CD4-positive, alpha-beta T cell treated with Interleukin-17A for 4 hours (primary cell): ENCODE results near the gene GRIK4.

Experiments used
- DNase-seq: peaks from one replicate; pipeline ENCODE4 v3.0.0-alpha.2; 2020; ENCODE audit warnings: mixed read lengths

Gene GRIK4

DNA sequence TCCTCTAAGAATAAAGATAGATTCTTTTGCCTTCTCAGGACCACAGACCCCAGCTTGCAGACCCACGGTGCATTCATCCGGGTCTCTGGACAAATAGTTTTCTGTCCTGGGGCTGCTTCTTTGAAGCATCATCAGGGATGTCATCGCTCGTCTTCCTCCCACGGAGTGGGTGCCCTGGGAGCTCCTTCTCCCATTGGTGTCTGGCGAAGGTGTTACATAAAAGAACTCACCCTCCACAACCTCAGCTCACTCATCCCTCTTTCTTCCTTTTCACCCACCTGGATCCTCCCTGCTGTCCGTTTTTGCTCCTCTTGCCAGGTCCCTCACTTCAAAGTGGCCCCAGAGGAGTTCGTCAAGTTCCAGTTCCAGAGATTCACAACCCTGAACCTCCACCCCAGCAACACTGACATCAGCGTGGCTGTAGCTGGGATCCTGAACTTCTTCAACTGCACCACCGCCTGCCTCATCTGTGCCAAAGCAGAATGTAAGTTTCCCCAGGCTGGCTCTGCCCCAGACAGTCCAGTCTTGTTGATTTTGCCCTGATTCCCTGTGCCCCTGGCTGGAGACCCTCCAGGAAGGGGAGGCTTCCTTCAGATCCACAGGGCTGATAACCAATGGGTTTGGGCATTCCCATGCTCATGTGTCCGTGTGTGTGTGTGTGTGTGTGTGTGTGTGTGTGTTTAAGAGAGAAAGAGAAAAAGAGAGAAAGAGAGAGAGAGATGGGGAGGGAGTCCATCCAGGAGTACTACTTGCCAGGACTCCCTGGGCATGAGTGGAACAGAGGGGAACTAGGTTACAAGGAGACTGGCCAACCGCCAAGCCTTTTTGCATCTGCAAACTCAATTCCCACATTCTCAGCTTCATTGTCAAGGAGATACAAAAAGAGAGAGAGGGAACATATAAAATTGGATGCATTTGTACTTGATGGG lies 308.2 kb downstream of the GRIK4 start:
- no peak for DNase-seq

DNA sequence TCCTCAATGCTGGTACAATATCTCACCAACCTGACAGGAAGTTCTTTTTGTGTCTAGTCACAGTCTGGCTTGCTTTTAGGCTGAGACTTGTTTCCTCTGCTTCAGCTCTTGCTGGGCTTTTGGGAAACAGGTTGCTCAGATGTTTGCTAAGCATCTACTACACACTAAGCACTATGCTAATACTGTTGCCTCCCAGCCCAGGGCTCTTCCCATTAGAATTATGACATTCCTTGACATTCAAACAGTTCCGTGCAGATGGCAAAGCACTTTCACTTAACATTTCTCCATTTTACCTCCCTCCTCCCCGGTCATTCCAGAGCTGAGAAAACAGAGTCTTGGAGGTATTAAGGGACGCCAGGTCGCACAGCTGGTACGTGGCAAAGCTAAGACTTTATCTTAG lies 311.6 kb downstream of the GRIK4 start:
- no peak for DNase-seq

DNA sequence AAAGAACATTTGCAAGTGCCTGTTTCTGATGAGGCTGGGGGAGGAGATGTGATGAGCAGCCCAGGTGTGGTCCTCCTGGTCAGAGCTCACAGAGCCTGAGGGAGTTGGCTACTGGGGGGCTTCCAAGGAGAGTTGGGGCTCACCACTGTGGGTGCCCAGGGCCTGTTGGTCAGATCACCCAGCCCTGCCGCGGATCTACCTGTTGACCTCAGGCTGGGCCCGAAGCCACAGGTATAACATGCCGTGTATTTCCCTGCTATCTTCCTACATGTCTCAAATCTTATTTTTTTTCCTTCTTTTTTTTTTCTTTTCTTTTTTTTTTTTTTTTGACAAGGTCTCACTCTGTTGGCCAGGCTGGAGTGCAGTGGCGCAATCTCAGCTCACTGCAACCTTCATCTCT lies 312.7 kb downstream of the GRIK4 start:
- DNase-seq, result no peak

DNA sequence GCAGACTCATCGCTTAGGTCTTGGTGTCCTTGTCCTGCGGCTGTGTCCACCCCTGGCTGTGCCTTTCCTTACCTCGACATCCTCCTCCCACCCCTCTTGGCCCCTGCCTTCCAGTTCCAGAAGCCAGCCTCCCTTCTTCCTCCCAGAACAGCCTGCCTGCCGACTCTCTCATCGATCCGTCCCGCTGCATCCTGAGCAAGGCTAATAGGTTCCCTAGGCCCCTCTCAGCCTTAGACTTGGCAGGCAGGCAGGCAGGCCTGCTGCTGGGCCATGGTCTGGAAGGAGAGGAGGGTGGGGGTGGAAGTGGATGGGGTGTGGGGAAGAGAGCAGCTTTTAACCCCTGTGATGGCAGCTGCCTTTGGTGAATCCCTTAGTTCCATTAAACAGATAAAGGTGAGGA lies 315.6 kb downstream of the GRIK4 start:
- no peak for DNase-seq

DNA sequence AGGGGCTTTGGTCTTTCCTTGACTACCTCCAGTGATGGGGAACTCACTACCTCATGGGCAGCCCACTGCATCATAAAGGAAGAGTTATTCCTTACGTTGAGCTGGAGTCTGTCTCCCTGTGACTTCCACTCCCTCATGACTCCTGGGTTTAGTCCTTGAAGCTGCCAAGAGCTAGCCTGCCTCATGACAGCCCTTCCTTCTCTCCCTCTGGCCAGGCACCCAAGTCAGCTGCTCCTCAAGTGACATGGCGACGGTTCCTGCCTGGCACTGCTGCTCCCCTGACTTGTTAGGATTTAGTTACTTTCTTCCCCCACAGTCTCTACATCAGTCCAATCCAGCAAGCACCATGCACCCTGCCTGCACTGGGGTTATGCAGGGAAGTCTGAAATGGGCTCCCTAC lies 316.3 kb downstream of the GRIK4 start:
- no peak for DNase-seq

DNA sequence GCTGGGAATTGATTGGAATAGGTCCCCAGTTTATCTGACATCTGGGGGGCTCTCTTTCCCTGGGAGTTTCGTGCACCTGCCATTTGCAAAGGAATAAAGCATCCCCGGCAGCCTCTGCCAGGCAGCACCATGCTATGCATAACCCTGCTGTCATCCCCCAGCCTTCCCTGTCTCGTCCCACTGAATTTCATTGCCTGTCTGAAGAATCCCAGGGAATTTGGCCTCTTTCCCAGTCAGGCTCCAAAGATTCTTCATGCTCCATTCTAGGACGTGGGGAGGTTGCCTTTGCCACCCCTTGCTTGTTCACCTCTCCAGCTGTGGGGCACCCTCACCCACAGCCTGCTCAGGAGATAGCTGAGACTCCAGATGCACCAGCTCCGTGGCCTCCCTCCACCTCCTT lies 317.3 kb downstream of the GRIK4 start:
- DNase-seq, result no peak

DNA sequence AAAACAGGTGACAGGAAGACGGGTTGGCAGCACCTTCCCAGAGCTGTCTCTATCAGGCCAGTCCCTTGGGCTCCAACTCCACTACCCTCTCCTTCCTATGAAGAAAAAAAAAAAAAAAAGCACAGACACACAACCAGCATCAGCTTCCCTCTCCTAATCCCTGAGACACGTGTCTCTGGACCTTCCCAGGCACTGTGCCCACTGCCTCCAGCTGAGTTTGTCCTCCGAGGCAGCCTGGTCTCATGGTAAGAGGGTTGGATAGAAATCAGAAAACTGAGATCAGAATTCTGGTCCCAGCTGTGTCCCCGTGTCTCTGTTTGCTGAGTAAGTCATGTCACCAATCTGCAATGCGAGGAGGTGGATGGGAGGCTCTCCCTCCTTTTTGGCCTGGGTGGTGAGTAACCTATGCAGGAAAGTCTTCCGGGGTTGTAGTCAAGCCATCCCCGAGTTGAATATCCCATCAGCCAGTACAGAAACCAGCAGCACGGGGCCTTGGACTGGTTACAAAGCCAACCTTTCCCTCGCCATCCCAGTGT lies 318.6 kb downstream of the GRIK4 start:
- no peak for DNase-seq

DNA sequence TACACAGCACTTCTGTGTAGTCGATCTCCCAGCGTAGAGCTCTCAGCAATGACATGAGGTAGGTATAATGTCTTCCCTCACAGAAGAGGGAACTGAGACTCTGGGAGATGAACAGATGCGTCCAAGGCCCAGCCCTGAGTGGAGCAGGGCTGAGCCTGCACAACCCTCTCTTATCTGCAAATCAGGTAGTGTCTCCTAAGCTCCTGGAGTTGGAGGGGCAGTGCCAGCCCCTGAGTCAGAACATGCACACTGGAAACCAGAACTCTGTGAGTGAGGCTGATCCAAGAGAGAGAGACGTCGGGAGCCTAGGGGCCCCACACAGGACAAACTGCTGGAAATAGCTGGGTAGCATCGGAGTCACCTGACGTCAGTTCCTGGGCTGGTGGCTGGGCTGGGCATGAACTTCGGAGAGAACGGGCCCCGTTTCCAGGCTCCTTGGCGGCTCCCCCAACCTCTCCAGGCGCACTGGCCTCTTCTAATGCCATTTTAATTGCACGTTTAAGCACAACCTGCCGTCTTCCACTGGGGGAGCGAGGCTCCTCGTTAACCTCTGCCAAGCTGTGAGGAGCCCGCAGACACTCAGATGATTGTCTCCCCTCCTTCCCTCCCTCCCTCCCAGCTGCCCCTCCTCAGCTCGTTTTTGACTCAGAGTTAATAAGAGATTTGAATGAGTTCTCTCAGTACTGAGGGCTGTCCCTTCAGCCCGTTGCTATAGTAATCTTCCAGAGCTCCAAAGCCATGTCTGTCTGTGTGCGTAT lies 321.1 kb downstream of the GRIK4 start:
- no peak for DNase-seq

DNA sequence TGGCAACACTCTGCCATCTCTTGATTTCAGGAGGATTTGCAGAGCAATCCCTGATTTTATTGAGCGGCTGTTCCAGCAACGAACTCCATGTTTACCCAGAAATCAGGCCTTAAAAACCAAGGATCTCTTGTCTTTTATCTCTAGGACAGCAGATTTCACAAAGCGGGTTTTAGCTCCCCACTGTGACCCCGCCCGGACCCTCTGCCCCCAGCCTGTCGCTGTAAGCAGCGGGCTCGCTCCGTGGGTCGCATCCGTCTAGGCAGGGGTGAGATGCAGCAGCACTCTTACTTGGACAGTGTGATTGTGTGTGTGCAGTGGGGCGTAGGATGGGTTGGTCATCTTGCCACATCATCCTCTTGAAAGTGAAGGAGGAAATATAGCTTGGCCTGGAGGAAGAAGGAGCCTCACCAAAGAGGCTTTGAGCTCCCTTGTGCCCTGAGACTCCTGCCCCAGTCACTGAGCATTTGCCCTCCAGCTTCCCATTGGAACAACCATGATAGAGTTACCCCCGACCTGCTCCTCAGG lies 323.2 kb downstream of the GRIK4 start:
- DNase-seq, result no peak

DNA sequence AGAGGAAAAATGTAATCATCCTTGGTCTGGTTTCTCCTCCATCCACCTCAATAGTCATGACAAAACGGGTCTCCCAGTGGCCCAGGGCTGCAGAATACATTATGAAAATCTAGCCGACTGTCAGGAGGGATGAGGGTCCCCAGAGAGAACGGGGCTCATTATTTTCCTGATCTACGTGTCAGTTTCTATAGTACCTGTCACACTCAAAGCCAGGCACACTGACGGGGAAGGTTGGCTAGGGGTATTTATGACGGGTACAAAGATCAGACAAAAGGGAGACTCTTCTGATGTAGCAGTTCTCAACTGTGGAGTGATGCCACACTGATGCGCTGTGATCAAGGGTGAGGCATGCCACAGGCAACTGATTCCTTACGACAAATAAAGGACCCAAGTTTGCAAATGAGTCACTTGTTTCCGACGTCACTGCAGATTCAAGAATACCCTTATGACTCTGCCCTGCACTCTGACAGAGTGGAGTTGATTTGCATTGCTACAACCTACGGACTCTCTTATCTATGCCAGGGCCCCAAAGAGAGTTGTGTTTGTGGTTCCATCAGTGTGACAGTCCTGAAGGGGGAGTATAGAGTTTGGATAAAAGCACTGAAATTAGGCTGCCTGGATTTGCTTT lies 324.2 kb downstream of the GRIK4 start:
- no peak for DNase-seq

DNA sequence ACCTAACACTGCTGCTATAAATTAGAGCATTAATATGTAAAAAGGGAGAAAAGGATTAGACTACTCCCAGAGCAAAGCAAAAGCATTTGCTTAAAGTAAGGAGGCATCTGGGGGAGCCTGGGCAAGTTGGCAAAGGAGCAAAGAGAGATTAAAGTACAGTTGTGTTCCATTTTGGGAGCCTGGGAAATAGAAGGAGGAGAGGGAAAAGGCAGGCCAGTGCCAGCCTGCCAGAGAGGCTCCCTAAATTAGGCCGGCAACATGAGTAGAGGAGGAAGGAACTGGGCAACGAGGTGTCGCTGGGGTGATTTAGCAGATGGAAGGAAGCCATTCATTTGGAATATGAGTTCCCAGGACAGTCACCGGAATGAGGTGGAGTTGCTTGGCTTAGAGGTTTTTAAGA lies 326.1 kb downstream of the GRIK4 start:
- DNase-seq, result no peak

DNA sequence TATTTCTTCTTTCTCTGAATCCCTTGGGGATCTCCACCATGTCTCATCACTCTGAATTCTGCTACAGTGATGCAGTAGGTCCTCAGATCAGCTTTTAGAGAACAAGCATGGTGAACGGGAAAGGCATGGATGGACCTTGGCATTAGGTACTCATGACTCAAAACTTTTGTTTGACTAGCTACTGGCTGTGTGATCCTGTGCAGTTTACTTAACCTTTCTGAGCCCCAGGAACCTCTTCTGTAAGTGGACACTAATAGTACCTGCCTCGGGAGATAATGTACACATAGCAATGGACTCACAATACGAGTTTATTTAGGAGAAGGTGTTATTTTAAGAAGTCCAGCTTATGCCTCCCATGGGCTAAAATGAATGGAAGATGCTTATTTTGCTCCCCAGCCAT lies 327.7 kb downstream of the GRIK4 start:
- DNase-seq, result no peak

DNA sequence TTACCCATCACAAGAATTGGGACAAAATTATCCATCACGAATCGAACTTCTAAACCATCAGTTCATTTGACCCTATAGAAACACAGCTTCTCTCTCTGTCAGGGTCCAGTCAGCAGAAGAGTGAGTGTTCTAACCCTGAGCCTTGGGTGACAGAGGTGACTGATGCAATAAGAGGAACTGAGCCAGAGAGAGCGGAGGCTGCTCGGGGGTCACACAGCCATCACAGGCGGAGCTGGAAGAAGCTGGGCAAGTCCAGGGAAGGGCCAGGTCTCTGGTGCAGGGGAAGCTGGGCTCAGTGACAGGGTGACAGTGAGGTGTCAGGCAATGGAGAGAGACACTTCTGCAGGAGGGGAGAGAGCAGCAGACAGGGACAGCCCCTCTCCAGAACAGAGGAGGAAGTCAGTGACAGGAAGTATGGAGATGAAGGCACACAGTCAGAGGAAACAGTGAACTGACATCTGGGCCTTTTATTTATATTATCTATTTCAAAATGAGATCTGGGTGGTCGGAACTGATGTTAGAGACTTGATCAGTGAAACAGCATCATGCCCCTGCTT lies 328.4 kb downstream of the GRIK4 start:
- no peak for DNase-seq

DNA sequence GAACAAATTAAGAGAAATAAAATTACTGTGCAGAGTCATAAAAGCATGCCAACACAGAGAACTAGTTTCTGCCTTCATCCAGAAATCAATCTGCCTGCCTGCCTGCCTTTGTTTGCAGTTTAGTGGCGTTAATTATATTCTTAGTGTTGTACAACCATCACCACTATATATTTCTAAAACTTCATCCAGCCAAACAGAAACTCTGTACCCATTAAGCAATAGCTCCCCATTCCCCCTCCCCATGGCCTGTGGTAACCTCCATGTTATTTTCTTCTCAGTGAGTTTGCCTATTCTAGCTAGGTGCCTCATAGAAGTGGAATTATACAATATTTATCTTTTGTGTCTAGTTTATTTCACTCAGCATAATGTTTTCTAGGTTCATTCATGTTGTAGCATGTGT lies 329.1 kb downstream of the GRIK4 start:
- no peak for DNase-seq

DNA sequence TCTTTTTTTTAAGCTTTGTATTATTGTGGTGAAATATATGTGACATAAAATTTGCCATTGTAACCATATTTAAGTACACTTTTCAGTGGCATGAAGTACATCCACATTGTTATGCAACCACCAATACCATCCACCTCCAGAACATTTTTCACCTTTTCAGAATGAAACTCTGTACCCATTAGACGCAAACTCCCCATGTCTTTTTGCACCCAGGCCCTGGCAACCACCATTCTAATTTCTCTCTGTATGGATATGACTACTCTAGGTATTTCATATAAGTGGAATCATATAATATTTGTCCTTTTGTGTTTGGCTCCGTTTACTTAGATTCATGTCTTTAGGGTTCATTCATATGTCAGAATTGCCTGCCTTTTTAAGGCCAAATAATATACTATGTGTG lies 329.5 kb downstream of the GRIK4 start:
- no peak for DNase-seq

DNA sequence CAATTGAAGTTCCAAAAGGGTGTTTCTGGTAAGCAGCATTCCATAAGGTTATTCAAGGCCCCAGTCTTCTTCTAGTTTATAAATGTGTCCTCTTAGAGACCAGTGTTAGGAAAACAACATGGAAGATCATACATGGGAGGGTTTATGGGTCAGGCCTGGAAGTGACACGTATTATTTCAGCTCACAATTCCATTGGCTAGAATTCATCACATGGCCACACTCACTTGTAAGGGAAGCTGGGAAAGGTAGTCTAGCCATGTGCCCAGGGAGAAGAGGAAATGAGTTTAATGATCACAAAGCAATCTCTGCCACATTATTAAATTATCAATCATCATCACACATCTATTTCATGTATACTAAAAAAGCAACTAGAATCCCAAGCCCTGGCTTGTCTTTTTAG lies 330.6 kb downstream of the GRIK4 start:
- DNase-seq, result no peak

DNA sequence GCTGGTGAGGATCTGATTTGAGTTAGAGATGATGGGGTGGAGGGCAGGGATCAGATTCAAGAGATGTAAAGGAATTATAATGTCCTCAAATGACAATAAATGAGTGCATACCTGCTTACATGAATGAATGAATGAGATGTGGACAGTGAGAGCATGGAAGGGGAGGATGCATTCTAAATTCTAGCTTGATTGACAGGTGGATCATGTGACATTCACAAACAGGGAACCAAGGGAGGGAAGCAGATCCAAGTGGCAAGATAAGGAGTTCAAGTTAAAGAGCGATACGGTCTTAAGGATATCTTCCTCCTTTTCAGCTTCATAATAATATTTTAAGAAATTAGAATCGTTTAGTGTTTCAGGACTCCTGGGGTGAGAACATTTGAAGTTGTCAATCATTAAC lies 341.9 kb downstream of the GRIK4 start:
- no peak for DNase-seq

DNA sequence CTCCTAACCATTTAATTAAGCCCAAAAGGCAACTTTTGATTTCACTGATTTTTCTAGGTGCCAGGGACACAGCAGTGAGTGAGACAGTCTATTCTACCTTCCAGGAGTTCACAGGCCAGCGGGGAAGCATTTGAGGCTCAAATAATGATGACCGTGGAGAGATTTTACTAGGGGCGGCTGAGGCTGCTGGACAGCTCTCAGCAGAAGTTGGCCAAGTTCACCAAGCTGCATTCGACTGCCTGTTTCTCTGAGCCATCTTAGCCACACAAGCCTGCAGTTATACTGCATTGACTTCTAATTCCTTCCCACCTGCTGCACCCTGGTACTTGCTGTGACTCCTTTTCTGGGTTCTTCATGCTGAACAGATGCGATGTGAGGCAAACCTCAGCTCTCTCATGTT lies 343.4 kb downstream of the GRIK4 start:
- DNase-seq, result no peak

DNA sequence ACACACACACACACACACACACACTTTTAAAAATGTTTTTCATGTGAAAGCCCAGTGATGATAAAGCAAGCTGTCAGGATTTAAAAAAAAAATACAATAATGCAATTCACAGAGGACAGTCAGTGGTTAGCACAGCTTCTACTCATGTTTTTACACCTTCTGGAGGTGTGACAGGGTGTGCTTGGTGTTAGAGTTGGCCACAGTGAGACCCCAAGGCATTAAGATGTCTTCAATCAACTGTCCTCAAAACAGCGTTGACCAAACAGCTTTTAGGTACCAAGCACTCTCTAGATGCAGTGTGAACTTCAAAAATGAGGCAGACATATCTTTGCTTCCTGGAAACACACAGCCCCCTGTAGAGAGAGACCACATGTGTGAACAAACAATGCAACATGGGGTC lies 346.0 kb downstream of the GRIK4 start:
- DNase-seq, result no peak

DNA sequence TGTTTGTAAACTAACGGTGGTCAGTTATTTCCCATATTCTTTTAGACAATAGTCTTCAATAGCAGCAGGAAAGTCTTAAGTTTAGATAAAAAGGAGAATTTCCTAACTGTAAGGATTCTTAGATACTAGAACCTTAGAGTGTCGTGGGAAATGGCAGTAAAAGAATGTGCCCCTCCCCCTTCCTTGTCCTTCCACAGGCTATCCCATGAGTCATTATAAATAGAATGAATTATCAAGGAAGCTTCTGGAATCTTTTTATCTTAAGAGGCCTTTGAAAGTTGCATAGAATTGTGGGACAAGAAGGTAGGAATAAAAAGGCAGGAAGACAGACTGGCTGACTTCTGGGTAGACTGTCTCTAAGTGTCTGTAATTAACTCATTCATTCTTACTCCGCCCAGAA lies 347.2 kb downstream of the GRIK4 start:
- no peak for DNase-seq

DNA sequence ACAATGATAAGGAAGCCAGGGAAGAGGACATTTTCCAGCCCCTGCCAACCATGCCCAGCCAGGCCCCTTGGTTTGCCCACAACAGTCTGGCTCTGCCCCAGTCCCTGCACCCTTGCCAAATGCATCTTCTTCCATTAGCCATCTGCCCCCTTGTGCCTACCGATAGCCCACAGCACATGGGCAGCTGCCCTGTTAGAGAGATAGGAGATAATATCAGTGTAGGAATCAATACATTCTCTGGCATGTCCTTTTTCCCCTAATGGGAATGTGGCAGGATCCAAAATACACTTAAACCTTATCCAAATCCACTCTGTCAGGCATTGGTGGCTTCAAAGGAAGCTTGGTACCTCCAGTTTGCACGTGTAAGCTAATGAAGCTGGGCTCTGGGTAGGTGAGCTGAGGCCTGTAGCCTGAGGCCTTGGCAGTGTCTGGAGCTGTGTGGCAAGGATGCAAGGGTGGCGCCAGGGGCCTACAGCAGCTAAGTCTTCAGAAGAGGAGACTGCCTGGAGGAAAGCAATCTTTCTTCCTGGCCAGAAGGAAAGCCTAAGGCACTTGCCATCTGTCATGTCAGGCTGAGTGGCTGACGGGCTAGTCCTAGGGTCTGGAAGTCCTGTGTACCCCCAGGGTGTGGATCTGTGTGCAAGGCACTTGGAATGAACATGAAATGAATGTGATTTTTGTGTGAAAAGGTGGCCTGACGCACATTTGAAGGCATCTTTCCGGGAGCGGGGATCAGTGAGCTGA lies 348.2 kb downstream of the GRIK4 start:
- no peak for DNase-seq

DNA sequence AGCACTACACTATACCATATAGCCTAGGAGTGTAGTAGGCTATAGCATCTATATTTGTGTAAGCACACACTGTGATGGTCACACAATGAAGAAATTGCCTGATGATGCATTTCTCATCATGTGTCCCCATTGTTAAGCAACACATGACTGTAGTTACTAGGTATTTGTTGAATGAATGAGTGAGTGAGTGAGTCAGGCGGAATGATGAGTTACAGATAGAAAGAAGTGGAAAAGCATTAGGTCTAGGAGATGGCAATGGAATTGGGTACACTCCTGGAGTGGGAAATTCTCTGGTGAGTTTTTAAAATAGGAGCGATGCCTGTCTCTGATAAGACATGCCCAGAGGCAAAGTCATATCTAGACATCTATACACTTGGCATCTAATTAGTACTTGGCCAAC lies 351.8 kb downstream of the GRIK4 start:
- no peak for DNase-seq
